Stimulated activated naive CD4-positive, alpha-beta T cell (primary cell): Measurements from ENCODE around the gene DENND2C.

Experiments
- DNase-seq, 6 experiments: peaks; one replicate each; lab custom pipeline; 2025; lab: John Stamatoyannopoulos, UW

The DENND2C gene

DNA sequence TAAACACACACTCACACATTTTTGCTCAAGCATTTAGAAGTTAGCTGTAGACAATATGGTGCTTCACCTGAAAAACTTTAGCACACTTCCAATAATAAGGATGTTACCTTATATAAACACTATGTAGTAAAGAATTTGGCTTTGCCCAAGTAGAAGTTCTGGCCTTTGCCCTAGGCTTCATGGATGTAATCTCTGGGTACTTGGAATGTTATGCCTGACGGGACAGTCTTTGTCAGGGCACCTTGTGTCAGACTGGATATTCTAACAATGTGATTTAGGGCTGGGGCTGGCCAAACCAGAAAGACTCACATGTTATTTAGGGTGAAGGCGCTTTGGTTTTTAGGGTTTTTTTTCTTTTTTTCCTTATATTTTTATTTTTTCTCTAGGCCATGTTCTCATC is 124.1 kb downstream of the DENND2C start:
- no peak for DNase-seq

DNA sequence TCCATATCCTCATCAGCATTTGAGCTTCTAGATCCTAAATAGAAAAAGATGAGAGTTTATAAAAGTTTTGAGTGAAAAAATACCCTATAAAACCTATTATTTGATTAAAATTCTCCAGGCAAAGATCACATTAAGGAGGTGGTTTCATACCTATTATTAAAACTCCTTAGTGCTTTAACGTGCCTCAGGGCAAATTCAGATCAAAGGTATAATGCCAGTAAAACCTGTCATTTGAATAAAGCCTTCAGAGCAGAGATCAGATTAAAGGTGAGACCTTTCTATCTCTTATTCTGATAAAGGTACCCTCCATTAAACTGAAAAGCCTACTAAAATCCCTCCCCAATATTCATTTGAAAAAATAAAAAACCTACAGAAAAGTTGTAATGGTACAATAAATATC is 124.5 kb downstream of the DENND2C start:
- no peak for DNase-seq

DNA sequence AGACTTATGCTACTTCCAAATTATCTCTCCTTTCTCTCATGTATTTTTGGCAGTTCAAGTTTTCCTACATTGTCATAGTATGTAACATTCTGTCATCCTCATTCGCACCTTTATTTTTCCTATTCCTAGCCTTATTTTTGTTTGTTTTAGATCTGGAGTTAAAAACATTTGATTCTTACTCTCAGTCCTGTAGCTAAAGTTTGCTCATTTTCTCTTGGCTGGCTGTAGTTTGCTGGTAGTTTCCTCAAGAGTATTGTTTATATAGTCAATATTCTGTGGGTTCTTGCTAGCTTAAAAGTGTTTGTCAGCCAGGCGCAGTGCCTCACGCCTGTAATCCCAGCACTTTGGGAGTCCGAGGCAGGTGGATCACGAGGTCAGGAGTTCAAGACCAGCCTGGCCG is 129.0 kb downstream of the DENND2C start:
- no peak for DNase-seq

DNA sequence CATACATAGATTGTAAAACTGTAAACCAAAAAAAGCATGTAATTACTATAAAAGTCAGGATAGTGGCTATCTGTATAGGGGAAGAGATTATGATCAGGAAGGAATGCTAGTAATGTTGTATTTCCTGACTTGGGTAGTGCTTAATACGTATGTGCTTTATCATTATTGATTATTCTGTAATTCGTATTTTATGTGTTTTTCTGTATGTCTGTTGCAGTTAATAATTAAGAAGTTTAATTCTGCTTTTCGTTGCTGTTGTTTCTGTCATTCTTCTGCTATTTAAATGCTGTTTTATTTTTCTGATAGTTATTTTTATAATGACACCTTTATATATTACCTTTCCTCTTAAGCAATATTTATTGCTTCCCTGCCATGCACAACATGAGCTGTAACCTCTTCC is 129.6 kb downstream of the DENND2C start:
- DNase-seq = no peak

DNA sequence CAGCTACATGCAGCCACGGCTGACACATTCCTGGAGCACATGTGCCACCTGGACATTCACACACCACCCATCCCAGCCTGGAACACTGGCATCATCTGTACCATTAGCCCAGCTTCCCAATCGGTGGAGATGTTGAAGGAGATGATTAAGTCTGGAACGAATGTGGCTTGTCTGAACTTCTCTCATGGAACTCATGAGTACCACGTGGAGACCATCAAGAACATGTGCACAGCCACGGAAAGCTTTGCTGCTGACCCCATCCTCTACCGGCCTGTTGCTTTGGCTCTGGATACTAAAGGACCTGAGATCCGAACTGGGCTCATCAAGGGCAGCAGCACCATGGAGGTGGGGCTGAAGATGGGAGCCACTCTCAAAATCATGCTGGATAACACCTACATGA is 133.8 kb downstream of the DENND2C start:
- no peak for DNase-seq

DNA sequence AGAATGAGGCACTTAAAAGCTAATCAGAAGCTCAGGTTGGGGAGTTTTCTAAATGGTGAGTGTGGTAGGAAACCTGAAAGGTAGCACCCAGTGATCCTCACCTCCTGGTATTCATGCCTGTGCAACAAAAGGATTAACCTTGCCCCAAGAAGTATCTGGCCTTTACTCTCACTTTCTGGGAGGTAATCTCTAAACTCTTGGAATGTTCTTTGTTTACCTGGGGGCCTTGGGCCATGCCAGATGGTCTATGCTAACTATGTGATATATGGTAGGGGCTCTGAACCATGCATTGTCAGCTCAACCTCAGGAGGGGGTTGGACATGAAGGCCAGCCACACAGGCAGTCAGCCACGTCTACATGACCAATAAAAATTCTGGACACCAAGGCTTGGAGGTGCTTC is 134.4 kb downstream of the DENND2C start:
- no peak for DNase-seq
